ENCODE measurements around the gene RUFY4.
"Not testable (repeated sequence)": the region's sequence is repeated elsewhere in the genome, so short reads cannot be mapped to it uniquely, and the experiment has no call there.

RUFY4 gene

GRCh38 chr2:218091746-218092145, 22.7 kb downstream of the RUFY4 start:
- DNase-seq = no peak

GRCh38 chr2:218093879-218094278, 24.8 kb downstream of the RUFY4 start:
- no peak for DNase-seq

GRCh38 chr2:218095853-218096252, 26.8 kb downstream of the RUFY4 start:
- no peak for DNase-seq

- DNase-seq = no peak
Measured at GRCh38 chr2:218097975-218098374, 28.9 kb downstream of the RUFY4 start.

- not testable (repeated sequence) for DNase-seq
Measured at GRCh38 chr2:218108834-218109233, 39.8 kb downstream of the RUFY4 start.

GRCh38 chr2:218121789-218122188, 52.7 kb downstream of the RUFY4 start:
- DNase-seq = not testable (repeated sequence)

GRCh38 chr2:218122286-218122685, 53.2 kb downstream of the RUFY4 start:
- DNase-seq = not testable (repeated sequence)

GRCh38 chr2:218123986-218124385, 54.9 kb downstream of the RUFY4 start:
- no peak for DNase-seq

- no peak for DNase-seq
Measured at GRCh38 chr2:218125095-218125494, 56.0 kb downstream of the RUFY4 start.

GRCh38 chr2:218125626-218126080, 56.6 kb downstream of the RUFY4 start, which contains the start of gene CXCR2:
Gene CXCR2, plus strand, starts transcription at chr2:218126028. Its CDS starts 8,774 bp downstream, at chr2:218134802.
- DNase-seq = peak; percentile 62

- no peak for DNase-seq
Measured at GRCh38 chr2:218127929-218128455, 58.9 kb downstream of the RUFY4 start.

GRCh38 chr2:218128781-218129457, 59.9 kb downstream of the RUFY4 start:
- no peak for DNase-seq

- no peak for DNase-seq
Measured at GRCh38 chr2:218129458-218130135, 60.5 kb downstream of the RUFY4 start.

GRCh38 chr2:218130377-218130776, 61.3 kb downstream of the RUFY4 start:
- no peak for DNase-seq

- DNase-seq = no peak
Measured at GRCh38 chr2:218130822-218131221, 61.8 kb downstream of the RUFY4 start.

GRCh38 chr2:218137514-218137913, 68.5 kb downstream of the RUFY4 start:
- DNase-seq = no peak

GRCh38 chr2:218138047-218138446, 69.0 kb downstream of the RUFY4 start:
- DNase-seq = no peak
